NCI-H345 treated with DMSO at 0.1 percent for 48 hours (cell line): ENCODE measurements around the gene ETF1.
"Not testable (repeated sequence)": the region's sequence is repeated elsewhere in the genome, so short reads cannot be mapped to it uniquely, and the experiment has no call there.

Source experiments
- DNase-seq: peaks from one replicate; lab custom pipeline; 2025; ENCODE audit not compliant: unreplicated experiment; lab: John Stamatoyannopoulos, UW

The ETF1 gene

GRCh38 chr5:138533973-138534941 lies 8.8 kb downstream of the ETF1 start:
- no peak for DNase-seq

GRCh38 chr5:138529812-138530211 lies 13.2 kb downstream of the ETF1 start:
- no peak for DNase-seq

- DNase-seq, result no peak
Measured at GRCh38 chr5:138528744-138529469, 14.1 kb downstream of the ETF1 start.

GRCh38 chr5:138528208-138528607 lies 14.8 kb downstream of the ETF1 start:
- DNase-seq, result no peak

- no peak for DNase-seq
Measured at GRCh38 chr5:138527170-138527569, 15.9 kb downstream of the ETF1 start.

- DNase-seq, result no peak
Measured at GRCh38 chr5:138523406-138523805, 19.6 kb downstream of the ETF1 start.

GRCh38 chr5:138520971-138521370 lies 22.1 kb downstream of the ETF1 start:
- no peak for DNase-seq

GRCh38 chr5:138517437-138517836 lies 25.6 kb downstream of the ETF1 start:
- DNase-seq, result no peak

GRCh38 chr5:138515556-138516245 lies 27.3 kb downstream of the ETF1 start:
- no peak for DNase-seq

GRCh38 chr5:138514021-138514420 lies 29.0 kb downstream of the ETF1 start:
- DNase-seq, result no peak

- no peak for DNase-seq
Measured at GRCh38 chr5:138508958-138509357, 34.1 kb downstream of the ETF1 start.

- not testable (repeated sequence) for DNase-seq
Measured at GRCh38 chr5:138507485-138507884, 35.6 kb downstream of the ETF1 start.

GRCh38 chr5:138506370-138507306 lies 36.4 kb downstream of the ETF1 start:
- no peak for DNase-seq

GRCh38 chr5:138504799-138505198 lies 38.2 kb downstream of the ETF1 start:
- DNase-seq, result no peak

- DNase-seq, result peak; percentile 56
Measured at GRCh38 chr5:138503487-138504270, 39.4 kb downstream of the ETF1 start.

- no peak for DNase-seq
Measured at GRCh38 chr5:138502521-138502920, 40.5 kb downstream of the ETF1 start.

GRCh38 chr5:138502121-138502520 lies 40.9 kb downstream of the ETF1 start:
- DNase-seq, result no peak

- no peak for DNase-seq
Measured at GRCh38 chr5:138498376-138498775, 44.7 kb downstream of the ETF1 start.

GRCh38 chr5:138495351-138495750 lies 47.7 kb downstream of the ETF1 start:
- DNase-seq, result no peak
